Fibroblast of villous mesenchyme (primary cell): ENCODE data around the gene CLDN16. TPM values are rescaled to one million over a fixed set of nuclear protein-coding genes. Genes with fewer than 3 reads are reported as not detected.

Experiments
- DNase-seq: peaks from one replicate; pipeline ENCODE4 v3.0.0-alpha.2; 2010; ENCODE audit warnings: low read depth
- H3K4me3 ChIP-seq: 2 replicates; pipeline ENCODE4 v1.5.1; 2011; ENCODE audit warnings: low read depth, mild to moderate bottlenecking, low read length
- CTCF ChIP-seq: IDR thresholded peaks from 2 replicates; pipeline ENCODE4 v1.5.1; 2012; ENCODE audit warnings: low read depth, mild to moderate bottlenecking, low read length; ENCODE audit not compliant: insufficient read depth
- total RNA-seq: library from RNA; depleted of rRNA; stranded (reverse); fragments of >200 nt; gene quantifications from 2 replicates; pipeline ENCODE4 v1.2.3, GENCODE V29; 2012

CLDN16 gene
- total RNA-seq, 1 donor, result 0.43 TPM

- DNase-seq, result peak; percentile 91
- no peak overlapping the region for H3K4me3 ChIP-seq
- no peak for TF ChIP-seq CTCF
Observed at GRCh38 chr3:190385731-190386688, 2.0 kb upstream of the CLDN16 start.

- DNase-seq, result no peak
- TF ChIP-seq CTCF, result no peak
- H3K4me3 ChIP-seq, result no peak overlapping the region
Observed at GRCh38 chr3:190388703-190389102, 740 bp downstream of the CLDN16 start.

GRCh38 chr3:190396001-190396400 is 8.0 kb downstream of the CLDN16 start:
- TF ChIP-seq CTCF, result no peak
- no peak for DNase-seq
- H3K4me3 ChIP-seq, result no peak overlapping the region

- no peak overlapping the region for H3K4me3 ChIP-seq
- TF ChIP-seq CTCF, result no peak
- no peak for DNase-seq
Observed at GRCh38 chr3:190397889-190398288, 9.9 kb downstream of the CLDN16 start.

GRCh38 chr3:190399677-190400076 is 11.7 kb downstream of the CLDN16 start:
- H3K4me3 ChIP-seq, result no peak overlapping the region
- TF ChIP-seq CTCF, result no peak
- DNase-seq, result no peak

GRCh38 chr3:190401963-190402362 is 14.0 kb downstream of the CLDN16 start:
- H3K4me3 ChIP-seq, result no peak overlapping the region
- TF ChIP-seq CTCF, result no peak
- DNase-seq, result no peak
